Stimulated activated CD4-positive, alpha-beta T cell treated with anti-CD3 and anti-CD28 coated beads, TNF-alpha, amount 100 ng/mL, for 48 hours (primary cell): ENCODE measurements around the gene CDC42BPB.
"Not testable (repeated sequence)": the region's sequence is repeated elsewhere in the genome, so short reads cannot be mapped to it uniquely, and the experiment has no call there.

Experiments
- DNase-seq, 3 donors: peaks; one replicate each; pipeline ENCODE4 v3.0.0-alpha.2; 2020; ENCODE audit warnings: low read depth in 3 of 3

CDC42BPB gene

GRCh38 chr14:102900631-102901571 is 156.4 kb downstream of the CDC42BPB start:
- no peak for DNase-seq

- no peak for DNase-seq
Measured at GRCh38 chr14:102899516-102899900, 157.8 kb downstream of the CDC42BPB start.

GRCh38 chr14:102898776-102899515 is 158.4 kb downstream of the CDC42BPB start:
- no peak for DNase-seq

GRCh38 chr14:102898298-102898697 is 159.1 kb downstream of the CDC42BPB start:
- DNase-seq = no peak

- DNase-seq = no peak
Measured at GRCh38 chr14:102897299-102898027, 159.9 kb downstream of the CDC42BPB start.

GRCh38 chr14:102896735-102897134 is 160.6 kb downstream of the CDC42BPB start:
- not testable (repeated sequence) for DNase-seq

GRCh38 chr14:102893452-102893851 is 163.9 kb downstream of the CDC42BPB start:
- DNase-seq = no peak

GRCh38 chr14:102892651-102893050 is 164.7 kb downstream of the CDC42BPB start:
- DNase-seq = no peak

- DNase-seq = no peak
Measured at GRCh38 chr14:102891556-102891955, 165.8 kb downstream of the CDC42BPB start.

GRCh38 chr14:102891111-102891510 is 166.2 kb downstream of the CDC42BPB start:
- no peak for DNase-seq

GRCh38 chr14:102889615-102890014 is 167.7 kb downstream of the CDC42BPB start:
- no peak for DNase-seq

GRCh38 chr14:102888748-102889147 is 168.6 kb downstream of the CDC42BPB start:
- no peak for DNase-seq

- DNase-seq = no peak
Measured at GRCh38 chr14:102885737-102886447, 171.5 kb downstream of the CDC42BPB start.

GRCh38 chr14:102883554-102883953 is 173.8 kb downstream of the CDC42BPB start:
- DNase-seq = no peak

GRCh38 chr14:102883089-102883541 is 174.2 kb downstream of the CDC42BPB start:
- DNase-seq = peak in 1 of 3 donors; percentile 15
